ENCODE data around the gene ARMH1.

ARMH1 gene

DNA sequence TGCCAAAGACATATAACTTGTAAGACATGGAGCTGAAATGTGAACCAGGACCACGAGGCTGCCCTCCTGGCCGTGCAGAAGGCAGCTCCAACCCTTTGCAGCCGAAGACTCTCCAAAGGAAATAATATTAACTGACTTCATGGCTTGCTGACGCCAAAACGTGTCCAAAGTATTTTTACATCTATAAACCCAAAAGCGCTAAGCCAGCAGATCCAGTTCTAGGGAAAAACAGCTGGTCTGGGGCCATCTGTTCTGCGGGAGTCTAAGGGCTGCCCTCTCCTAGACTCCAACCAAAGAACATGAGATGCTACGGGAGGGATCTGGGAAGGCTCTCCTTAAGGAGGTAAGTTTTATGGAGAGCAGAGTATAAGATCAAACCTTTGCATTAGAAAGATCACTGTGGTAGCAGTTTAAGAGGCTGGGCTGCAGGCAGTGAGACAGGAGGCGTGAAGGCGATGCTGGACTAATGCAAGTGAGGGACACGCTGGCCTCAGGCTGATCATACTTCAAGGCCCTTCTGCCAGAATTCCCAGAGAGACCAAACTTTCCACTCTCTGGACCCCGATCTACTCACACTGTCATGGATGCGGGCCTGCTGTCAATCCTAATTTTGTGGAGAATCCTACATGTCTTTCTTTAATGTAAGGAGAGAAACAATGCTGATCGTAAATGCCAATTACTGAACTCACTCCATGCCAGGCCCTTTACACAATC, 1.4 kb upstream of the ARMH1 start:
- Histone ChIP-seq H4K20me1 (peaks cover 0 to 16% (median 0%) of the 10 kb centered on the region in 11 experiments; a peak in 2 of 22 replicates), H3K4me2 (peak overlapping the region; percentile 89 to 99 (median 97)), H3K27me3 (no peaks in the 10 kb centered on the region), H3K4me3 (peak overlapping the region; percentile 57 to 75 (median 62)), H3K9me3 (replicated peaks in 1 of 11) (no peaks in the 10 kb centered on the region), H3K9ac (peak overlapping the region; percentile 76 to 86 (median 83); a peak in 21 of 22 replicates), H3K27ac (peak overlapping the region; percentile 79 to 92 (median 86); a peak in 21 of 22 replicates), H3K4me1 (peaks cover 67 to 76% (median 72%) of the 10 kb centered on the region in 10 experiments), H3K36me3 (no peaks in the 10 kb centered on the region)
- no peak for TF ChIP-seq Cebpa-rat (IDR thresholded peaks at IDR 0.05)

DNA sequence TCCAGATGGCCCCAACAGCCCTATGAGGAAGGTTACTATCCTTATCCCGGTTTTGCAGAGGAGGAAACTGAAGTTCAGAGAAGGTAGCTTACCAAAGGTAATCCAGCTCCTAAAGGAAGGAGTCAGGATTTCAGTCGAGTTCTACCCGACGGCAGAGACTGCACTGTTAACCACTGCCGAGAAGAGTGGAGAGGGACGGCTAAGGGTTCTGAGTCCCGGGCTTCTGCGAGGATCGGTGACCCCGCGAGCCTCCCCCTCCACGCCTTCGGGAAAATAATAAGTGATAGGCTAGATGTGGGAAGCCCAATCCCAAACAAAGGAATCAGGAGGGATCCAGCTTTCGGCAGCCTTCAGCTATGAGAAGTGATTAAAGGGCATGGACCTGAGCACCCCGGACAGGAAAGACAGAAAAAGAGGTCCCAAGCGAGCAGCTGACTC, 820 bp upstream of the ARMH1 start:
- peak overlapping the region; percentile 79 to 92 (median 86) for H3K27ac ChIP-seq
- peak overlapping the region; percentile 76 to 86 (median 83) for H3K9ac ChIP-seq
- no peaks in the 10 kb centered on the region for H3K36me3 ChIP-seq
- peak overlapping the region; percentile 57 to 75 (median 62) for H3K4me3 ChIP-seq
- TF ChIP-seq Cebpa-rat (IDR thresholded peaks at IDR 0.05): no peak
- no peaks in the 10 kb centered on the region for H3K27me3 ChIP-seq
- peak overlapping the region; percentile 89 to 99 (median 97) for H3K4me2 ChIP-seq
- H3K9me3 ChIP-seq (replicated peaks in 1 of 11): no peaks in the 10 kb centered on the region
- H3K4me1 ChIP-seq: peaks cover 67 to 80% (median 76%) of the 10 kb centered on the region in 10 experiments
- H4K20me1 ChIP-seq: peaks cover 0 to 16% (median 0%) of the 10 kb centered on the region in 11 experiments; a peak in 2 of 22 replicates

DNA sequence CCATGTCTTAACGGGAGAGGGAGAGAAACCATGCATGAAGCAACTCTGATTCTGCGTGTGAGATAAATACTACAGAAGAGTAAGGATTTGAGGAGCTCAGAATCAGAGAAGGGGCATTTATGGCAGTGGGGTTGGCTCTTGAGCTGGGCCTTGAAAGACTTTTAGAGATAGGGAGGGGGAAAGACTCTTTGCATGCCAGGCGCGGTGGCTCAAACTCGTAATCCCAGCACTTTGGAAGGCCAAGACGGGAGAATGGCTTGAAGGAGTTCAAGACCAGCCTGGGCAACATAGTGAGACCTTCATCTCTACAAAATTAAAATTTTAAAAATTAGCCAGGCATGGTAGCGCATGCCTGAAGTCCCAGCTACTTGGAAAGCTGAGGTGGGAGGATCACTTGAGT, 672 bp downstream of the ARMH1 start:
- H3K27ac ChIP-seq: peak overlapping the region in 9 of 11 experiments; percentile 70 to 92 (median 86); a peak in 17 of 22 replicates
- peak overlapping the region in 6 of 10 experiments; percentile 57 to 75 (median 65); a peak in 8 of 20 replicates for H3K4me3 ChIP-seq
- peak overlapping the region in 2 of 11 experiments; percentile 74 to 80; a peak in 3 of 22 replicates for H3K9ac ChIP-seq
- no peaks in the 10 kb centered on the region for H3K9me3 ChIP-seq (replicated peaks in 1 of 11)
- peaks cover 67 to 87% (median 78%) of the 10 kb centered on the region in 10 experiments for H3K4me1 ChIP-seq
- H3K36me3 ChIP-seq: no peaks in the 10 kb centered on the region
- peaks cover 0 to 16% (median 0%) of the 10 kb centered on the region in 11 experiments; a peak in 2 of 22 replicates for H4K20me1 ChIP-seq
- no peak for TF ChIP-seq Cebpa-rat (IDR thresholded peaks at IDR 0.05)
- no peaks in the 10 kb centered on the region for H3K27me3 ChIP-seq
- peak overlapping the region; percentile 81 to 98 (median 93) for H3K4me2 ChIP-seq

DNA sequence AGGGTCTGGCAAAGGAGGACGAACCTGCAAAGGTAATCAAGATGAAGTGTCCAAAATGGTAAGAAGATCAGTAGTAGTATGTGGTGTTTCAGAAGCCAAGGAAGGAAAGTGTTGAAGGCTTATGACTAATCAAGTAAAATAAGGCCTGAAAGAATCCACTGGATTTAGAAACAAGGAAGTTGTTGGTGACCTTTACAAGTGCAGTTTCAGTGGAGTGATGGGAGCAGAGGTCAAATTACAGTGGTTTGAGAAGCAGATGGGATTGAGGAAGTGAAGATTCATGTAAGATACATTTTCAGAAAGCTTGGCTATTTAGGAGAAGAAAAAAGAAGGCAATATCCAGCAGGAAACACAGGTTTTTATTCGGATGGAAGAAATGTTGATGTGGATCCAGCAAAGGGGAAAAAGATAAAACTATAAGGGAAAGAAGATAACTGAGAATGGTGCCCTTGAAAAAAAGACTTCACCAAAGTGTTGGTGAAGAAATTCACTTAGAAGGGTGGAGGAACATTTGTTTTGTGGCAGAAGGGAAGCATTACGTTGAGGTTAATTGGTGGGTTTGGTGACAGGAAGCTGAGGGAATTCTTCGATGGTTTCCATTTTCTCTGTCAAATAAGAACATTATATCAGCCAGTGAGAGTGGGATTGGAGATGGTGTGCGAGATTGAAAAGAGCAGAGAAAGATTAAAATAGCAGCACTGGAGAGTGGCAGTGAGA, 2.1 kb downstream of the ARMH1 start:
- H3K4me2 ChIP-seq: peak overlapping the region; percentile 50 to 98 (median 86)
- no peaks in the 10 kb centered on the region for H3K9me3 ChIP-seq (replicated peaks in 1 of 11)
- peak overlapping the region in 4 of 10 experiments; percentile 5 to 33 (median 14); a peak in 4 of 20 replicates for H3K4me3 ChIP-seq
- H3K9ac ChIP-seq: peak overlapping the region in 10 of 11 experiments; percentile 6 to 74 (median 58); a peak in 18 of 22 replicates
- peak in 2 of 11 experiments; percentile 35; a peak in 1 of 22 replicates for TF ChIP-seq Cebpa-rat (IDR thresholded peaks at IDR 0.05)
- peaks cover 53 to 73% (median 64%) of the 10 kb centered on the region in 10 experiments for H3K4me1 ChIP-seq
- H3K36me3 ChIP-seq: no peaks in the 10 kb centered on the region
- peak overlapping the region; percentile 40 to 92 (median 85); a peak in 21 of 22 replicates for H3K27ac ChIP-seq
- H4K20me1 ChIP-seq: peaks cover 0 to 16% (median 0%) of the 10 kb centered on the region in 11 experiments; a peak in 2 of 22 replicates
- no peaks in the 10 kb centered on the region for H3K27me3 ChIP-seq

DNA sequence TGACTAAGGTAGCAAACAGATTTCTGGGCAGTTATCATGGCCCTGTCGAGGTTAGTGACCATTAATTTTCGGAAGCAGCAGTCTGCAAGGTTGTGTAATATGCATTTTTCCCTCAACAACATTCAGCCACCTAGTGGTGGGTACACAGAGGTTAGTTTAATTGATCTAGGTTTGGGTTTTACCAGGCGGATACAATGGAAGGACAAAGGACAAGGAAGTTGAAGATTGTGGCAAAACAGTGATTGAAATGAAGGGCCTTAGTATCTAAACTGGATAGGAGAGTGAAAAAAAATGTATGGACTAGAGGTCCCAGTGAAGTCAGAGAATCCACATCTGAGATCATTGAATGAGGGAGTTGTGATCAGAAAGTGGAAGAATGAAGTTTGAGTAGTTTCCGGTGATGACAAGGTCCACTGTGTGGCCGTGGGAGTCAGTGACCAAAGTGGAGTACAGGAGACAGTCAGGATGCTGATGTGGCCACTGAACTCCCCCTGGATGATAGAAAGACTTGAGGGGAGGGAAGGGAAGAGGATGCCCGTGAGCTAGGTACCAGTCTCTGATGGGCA, 2.8 kb downstream of the ARMH1 start:
- Histone ChIP-seq H3K4me2 (peak overlapping the region; percentile 50 to 98 (median 86)), H4K20me1 (peaks cover 0 to 11% (median 0%) of the 10 kb centered on the region in 11 experiments; a peak in 1 of 22 replicates), H3K9ac (peak overlapping the region in 9 of 11 experiments; percentile 22 to 74 (median 53); a peak in 18 of 22 replicates), H3K4me1 (peaks cover 47 to 68% (median 58%) of the 10 kb centered on the region in 10 experiments), H3K36me3 (no peaks in the 10 kb centered on the region), H3K27ac (peak overlapping the region; percentile 40 to 92 (median 85); a peak in 21 of 22 replicates), H3K27me3 (no peaks in the 10 kb centered on the region), H3K4me3 (peak overlapping the region in 2 of 10 experiments; percentile 10 to 23; a peak in 2 of 20 replicates), H3K9me3 (replicated peaks in 1 of 11) (no peaks in the 10 kb centered on the region)
- TF ChIP-seq Cebpa-rat (IDR thresholded peaks at IDR 0.05): peak in 9 of 11 experiments; percentile 35 to 76 (median 47); a peak in 11 of 22 replicates

DNA sequence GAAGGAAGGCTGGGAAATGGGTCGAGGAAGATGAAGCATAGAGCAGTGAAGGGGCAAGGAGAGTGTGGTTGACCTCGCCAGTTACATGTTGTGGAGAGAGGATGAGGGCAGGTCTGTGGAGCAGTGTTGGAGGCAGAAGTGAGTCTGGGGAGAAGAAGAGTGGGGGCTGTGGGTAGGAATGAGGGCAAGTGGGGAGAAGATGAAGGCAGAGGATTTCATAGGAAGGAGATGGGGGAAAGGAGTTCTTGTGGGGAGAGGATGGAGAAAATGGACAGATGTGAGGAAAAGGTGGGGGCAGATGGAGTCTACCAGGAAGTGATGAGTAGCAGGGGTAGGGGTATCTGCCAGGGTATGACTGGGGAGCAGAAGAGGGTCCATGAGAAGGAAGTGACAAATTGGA, 3.6 kb downstream of the ARMH1 start:
- H3K4me3 ChIP-seq: peak overlapping the region in 1 of 10 experiments; percentile 10; a peak in 1 of 20 replicates

DNA sequence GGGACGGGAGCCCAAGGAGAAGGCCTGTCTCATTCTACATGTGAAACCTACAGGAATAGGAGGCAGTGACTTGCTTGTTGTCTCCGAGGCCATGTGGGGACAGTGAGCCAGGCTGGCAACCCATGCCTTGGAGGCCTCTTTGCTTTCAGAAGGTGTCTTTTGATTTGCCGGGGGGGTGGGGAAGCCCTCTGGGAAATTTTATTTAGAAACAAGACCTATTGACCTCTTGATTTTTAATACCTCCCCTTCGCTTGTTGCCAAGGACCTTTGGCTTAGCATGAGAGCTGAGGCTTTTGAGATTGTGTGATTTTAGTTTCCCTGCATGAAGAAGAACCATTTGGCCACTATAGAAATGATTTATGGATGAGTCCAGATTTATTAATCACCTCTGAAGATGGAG, 4.1 kb downstream of the ARMH1 start:
- H3K9me3 ChIP-seq (replicated peaks in 1 of 11): no peaks in the 10 kb centered on the region
- no peaks in the 10 kb centered on the region for H4K20me1 ChIP-seq
- H3K4me3 ChIP-seq: no peak overlapping the region
- no peak for TF ChIP-seq Cebpa-rat (IDR thresholded peaks at IDR 0.05)
- no peaks in the 10 kb centered on the region for H3K27me3 ChIP-seq
- H3K9ac ChIP-seq: no peak overlapping the region; a peak in 1 of 22 replicates
- peak overlapping the region in 2 of 11 experiments; percentile 85 to 86; a peak in 3 of 22 replicates for H3K27ac ChIP-seq
- H3K4me1 ChIP-seq: peaks cover 34 to 55% (median 45%) of the 10 kb centered on the region in 10 experiments
- no peaks in the 10 kb centered on the region for H3K36me3 ChIP-seq
- peak overlapping the region in 5 of 11 experiments; percentile 85 to 98 (median 93); a peak in 9 of 22 replicates for H3K4me2 ChIP-seq

More for the DNA sequence above, 3.6 kb downstream of the ARMH1 start:
- TF ChIP-seq Cebpa-rat (IDR thresholded peaks at IDR 0.05): no peak
- Histone ChIP-seq H3K36me3 (no peaks in the 10 kb centered on the region), H3K27me3 (no peaks in the 10 kb centered on the region), H3K9me3 (replicated peaks in 1 of 11) (no peaks in the 10 kb centered on the region), H3K4me2 (peak overlapping the region in 8 of 11 experiments; percentile 81 to 98 (median 93); a peak in 15 of 22 replicates), H3K4me1 (peaks cover 38 to 60% (median 50%) of the 10 kb centered on the region in 10 experiments), H3K9ac (peak overlapping the region in 4 of 11 experiments; percentile 33 to 71 (median 58); a peak in 5 of 22 replicates), H4K20me1 (peaks cover 0 to 4% (median 0%) of the 10 kb centered on the region in 11 experiments; a peak in 1 of 22 replicates), H3K27ac (peak overlapping the region in 10 of 11 experiments; percentile 70 to 92 (median 86); a peak in 17 of 22 replicates)

DNA sequence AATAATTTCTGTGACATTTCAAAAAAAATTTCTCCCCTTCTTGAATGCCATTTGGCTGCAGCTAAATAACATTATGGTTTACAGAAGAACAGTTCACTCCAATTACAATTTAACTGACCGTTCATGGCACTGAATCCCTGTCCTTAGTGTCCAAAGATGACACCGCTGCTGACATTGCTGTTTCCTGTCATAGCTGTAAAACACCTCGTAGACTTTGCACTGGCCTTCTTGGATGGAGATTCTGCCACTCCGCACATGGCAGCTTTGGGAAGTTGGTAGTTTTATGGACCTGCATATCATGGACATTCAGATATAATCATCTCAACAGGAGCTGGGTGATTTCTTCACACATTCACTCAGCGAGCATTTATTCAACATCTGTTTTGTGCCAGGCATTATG, 5.0 kb downstream of the ARMH1 start:
- peak overlapping the region in 2 of 11 experiments; percentile 85 to 93; a peak in 4 of 22 replicates for H3K4me2 ChIP-seq
- peaks cover 40 to 61% (median 49%) of the 10 kb centered on the region in 10 experiments for H3K4me1 ChIP-seq

More for the DNA sequence above, 5.0 kb downstream of the ARMH1 start:
- no peaks in the 10 kb centered on the region for H3K27me3 ChIP-seq
- no peak overlapping the region for H3K4me3 ChIP-seq
- TF ChIP-seq Cebpa-rat (IDR thresholded peaks at IDR 0.05): no peak
- H4K20me1 ChIP-seq: no peaks in the 10 kb centered on the region
- no peak overlapping the region for H3K9ac ChIP-seq
- H3K36me3 ChIP-seq: no peaks in the 10 kb centered on the region
- no peak overlapping the region for H3K27ac ChIP-seq
- no peaks in the 10 kb centered on the region for H3K9me3 ChIP-seq (replicated peaks in 1 of 11)

All from BLaER1 treated with 17β-estradiol and CSF1 and Interleukin-3, amounts not matched to agents 10 nM and 100 nM (cell line).